Hindlimb muscle (tissue), 1 donor: ENCODE data around the gene STEAP4. TPM values are rescaled to one million over a fixed set of nuclear protein-coding genes. Genes with fewer than 3 reads are reported as not detected.

Experiments used
- polyA plus RNA-seq: library from polyadenylated mRNA; unstranded; fragments of 120-200 nt; gene quantifications from one replicate; pipeline ENCODE4 v1.2.1, GENCODE V29; 2013; ENCODE audit not compliant: insufficient read length

The STEAP4 gene
- polyA plus RNA-seq, 1 donor, result 7.5 TPM

Other genes starting within 250 kb of the STEAP4 start
- 72.3 TPM for gene SRI, start 86.9 kb downstream of the STEAP4 start, polyA plus RNA-seq